OCI-LY1 (cell line): Measurements from ENCODE around the gene PIP5K1C.
"Not testable (repeated sequence)": the region's sequence is repeated elsewhere in the genome, so short reads cannot be mapped to it uniquely, and the experiment has no call there.

ENCODE experiments used
- CTCF ChIP-seq: fragments of 200-600 bp; sonication (generic), shearing (Covaris generic); IDR thresholded peaks from 2 replicates; pipeline ENCODE4 v1.5.1; 2017; ENCODE audit warnings: mild to moderate bottlenecking, antibody characterized with exemption, low read length, moderate library complexity, mixed read lengths
- EZH2 ChIP-seq: fragments of 200-600 bp; sonication (generic), shearing (Covaris generic); IDR thresholded peaks from 2 replicates; pipeline ENCODE4 v1.8.0; 2017; ENCODE audit warnings: borderline replicate concordance, mixed run types, mild to moderate bottlenecking, antibody characterized with exemption, low read length, moderate library complexity, mixed read lengths

- TF ChIP-seq CTCF, EZH2: not testable (repeated sequence)
These were observed 118.5 kb downstream of the PIP5K1C start for GRCh38 chr19:3581792-3582191.
